SK-N-SH (cell line): ENCODE results near the gene CTBP2. TPM values are rescaled to one million over a fixed set of nuclear protein-coding genes. Genes with fewer than 3 reads are reported as not detected.

Source experiments
- CTCF ChIA-PET: fragments of 300-600, 350-600 bp; formaldehyde crosslinking; extraction: SDS; loops from one replicate; lab custom pipeline; 2021; lab: Yijun Ruan, JAX
- POLR2A ChIA-PET: fragments of 350-600 bp; sonication (Branson Sonifier 250); formaldehyde crosslinking; extraction: SDS; loops from one replicate; lab custom pipeline; 2020; ENCODE audit warnings: antibody characterized with exemption, inconsistent platforms; lab: Yijun Ruan, JAX
- DNase-seq: peaks from one replicate; pipeline ENCODE4 v3.0.0; 2012
- H2AFZ ChIP-seq: fragments of 200-600 bp; sonication (generic); 2 replicates; pipeline ENCODE4 v1.8.1; 2016; ENCODE audit warnings: antibody characterized with exemption, mild to moderate bottlenecking, low read depth
- H3F3A ChIP-seq: fragments of 200-600 bp; sonication (generic); replicated peaks from 2 replicates; pipeline ENCODE3; 2016; ENCODE audit warnings: antibody characterized with exemption, mild to moderate bottlenecking; ENCODE audit not compliant: insufficient read depth
- H3K27ac ChIP-seq, 2 experiments: fragments of 200-500 bp in 1 of 2; fragments of 200-600 bp in 1 of 2; sonication (Bioruptor generic) in 1 of 2; sonication (generic), shearing (Covaris generic) in 1 of 2; 2 replicates each; pipeline versions ENCODE4 v1.5.1 to v1.6.1; 2014 to 2016; ENCODE audit warnings: low read depth in 2 of 2, inconsistent platforms in 1 of 2, low read length in 1 of 2, mild to moderate bottlenecking in 1 of 2, mixed read lengths in 1 of 2
- H3K27me3 ChIP-seq: fragments of 200-600 bp; sonication (generic), shearing (Covaris generic); 2 replicates; pipeline ENCODE4 v1.6.1; 2016; ENCODE audit warnings: mixed run types; ENCODE audit not compliant: insufficient read depth
- H3K36me3 ChIP-seq, 2 experiments: fragments of 200-500 bp in 1 of 2; fragments of 200-600 bp in 1 of 2; sonication (Bioruptor generic) in 1 of 2; sonication (generic) in 1 of 2; replicated peaks in 1 of 2; 2 replicates each; pipeline versions ENCODE3 to v1.5.1; 2014 to 2016; ENCODE audit warnings: low read length in 1 of 2, mild to moderate bottlenecking in 1 of 2; ENCODE audit not compliant: insufficient read depth in 2 of 2, control insufficient read depth in 1 of 2
- H3K4me1 ChIP-seq, 2 experiments: fragments of 200-500 bp in 1 of 2; fragments of 200-600 bp in 1 of 2; sonication (Bioruptor generic) in 1 of 2; sonication (generic), shearing (Covaris generic) in 1 of 2; 2 replicates each; pipeline versions ENCODE4 v1.5.1 to v1.6.1; 2014 to 2016; ENCODE audit warnings: low read depth in 1 of 2, low read length in 1 of 2, mixed run types in 1 of 2; ENCODE audit not compliant: insufficient read depth in 2 of 2, control insufficient read depth in 1 of 2
- H3K4me2 ChIP-seq: fragments of 200-600 bp; sonication (generic), shearing (Covaris generic); 2 replicates; pipeline ENCODE4 v1.6.1; 2017; ENCODE audit warnings: mixed run types
- H3K4me3 ChIP-seq, 2 experiments: fragments of 200-500 bp in 1 of 2; fragments of 200-600 bp in 1 of 2; sonication (Bioruptor generic) in 1 of 2; sonication (generic), shearing (Covaris generic) in 1 of 2; 2 replicates each; pipeline versions ENCODE4 v1.5.1 to v1.8.1; 2014 to 2016; ENCODE audit warnings: low read depth in 2 of 2, inconsistent platforms in 1 of 2, low read length in 1 of 2, mild to moderate bottlenecking in 1 of 2, mixed read lengths in 1 of 2, moderate library complexity in 1 of 2
- H3K79me2 ChIP-seq: fragments of 200-600 bp; sonication (generic); 2 replicates; pipeline ENCODE4 v1.8.1; 2017; ENCODE audit warnings: mild to moderate bottlenecking; ENCODE audit not compliant: insufficient read depth
- H3K9ac ChIP-seq: fragments of 200-600 bp; sonication (generic); 2 replicates; pipeline ENCODE4 v1.6.1; 2017; ENCODE audit warnings: mixed run types
- H3K9me2 ChIP-seq: fragments of 200-600 bp; sonication (generic); 2 replicates; pipeline ENCODE4 v1.6.1; 2017; ENCODE audit warnings: mixed run types
- H3K9me3 ChIP-seq: fragments of 200-600 bp; sonication (generic); 2 replicates; pipeline ENCODE4 v1.6.1; 2017; ENCODE audit warnings: mixed run types, mild to moderate bottlenecking, moderate library complexity
- H4K20me1 ChIP-seq: fragments of 200-600 bp; sonication (generic); 2 replicates; pipeline ENCODE4 v1.6.1; 2017; ENCODE audit warnings: mild to moderate bottlenecking, mixed run types; ENCODE audit not compliant: insufficient read depth
- ELF1 ChIP-seq: IDR thresholded peaks from 2 replicates; pipeline ENCODE4 v1.4.0; 2012
- FOSL2 ChIP-seq: IDR thresholded peaks from 2 replicates; pipeline ENCODE4 v1.4.0; 2012; ENCODE audit warnings: low read depth, mild to moderate bottlenecking, moderate library complexity, borderline replicate concordance
- FOXM1 ChIP-seq: IDR thresholded peaks from 2 replicates; pipeline ENCODE4 v1.4.0; 2012; ENCODE audit warnings: low read depth, mild to moderate bottlenecking
- GABPA ChIP-seq: IDR thresholded peaks from 2 replicates; pipeline ENCODE4 v1.4.0; 2012; ENCODE audit warnings: low read depth, mild to moderate bottlenecking
- GATA2 ChIP-seq: sonication (generic); formaldehyde crosslinking; IDR thresholded peaks from 2 replicates; pipeline ENCODE4 v1.5.0; 2020; ENCODE audit warnings: mild to moderate bottlenecking, missing genetic modification reagents
- RAD21 ChIP-seq: IDR thresholded peaks from 2 replicates; pipeline ENCODE4 v1.6.1; 2012; ENCODE audit warnings: mild to moderate bottlenecking, low read length
- RXRA ChIP-seq: IDR thresholded peaks from 2 replicates; pipeline ENCODE4 v1.4.0; 2012; ENCODE audit warnings: low read depth, mild to moderate bottlenecking, borderline replicate concordance
- SIN3A ChIP-seq: IDR thresholded peaks from 2 replicates; pipeline ENCODE4 v1.6.1; 2012; ENCODE audit warnings: low read depth, mild to moderate bottlenecking, low read length, moderate library complexity, borderline replicate concordance
- SMC3 ChIP-seq: IDR thresholded peaks from 2 replicates; pipeline ENCODE4 v1.6.1; 2012; ENCODE audit warnings: low read depth, low read length, improper control_type of control experiment
- TAF1 ChIP-seq: IDR thresholded peaks from 2 replicates; pipeline ENCODE4 v1.6.1; 2012; ENCODE audit warnings: low read depth, mild to moderate bottlenecking, low read length, moderate library complexity, borderline replicate concordance
- TEAD4 ChIP-seq: IDR thresholded peaks from 2 replicates; pipeline ENCODE4 v1.4.0; 2012; ENCODE audit warnings: mild to moderate bottlenecking, borderline replicate concordance; ENCODE audit not compliant: insufficient read depth
- YY1 ChIP-seq: IDR thresholded peaks from 2 replicates; pipeline ENCODE4 v1.4.0; 2012; ENCODE audit warnings: low read depth, mild to moderate bottlenecking
- WGBS: methylation state at CpG from one replicate; pipeline ENCODE4 v1.1.6; 2017; ENCODE audit warnings: low lambda C conversion rate; 5-methylcytosine and 5-hydroxymethylcytosine counted together
- polyA plus RNA-seq, 3 experiments: library from polyadenylated mRNA; depleted of rRNA; stranded (reverse); fragments of >200 nt; gene quantifications; 2 replicates each; pipeline ENCODE4 v1.2.3, GENCODE V29; 2012
- TF ChIP-seq, protein P1 (sequence below): fragments of 200-600 bp; sonication (generic); IDR thresholded peaks from 2 replicates; pipeline ENCODE4 v1.6.1; 2017; ENCODE audit warnings: antibody characterized with exemption, mild to moderate bottlenecking, moderate library complexity
- TF ChIP-seq, protein P2 (sequence below): IDR thresholded peaks from 2 replicates; pipeline ENCODE4; 2012
- TF ChIP-seq, protein P3 (sequence below): fragments of 150-350 bp; IDR thresholded peaks from 2 replicates; pipeline ENCODE4 v1.6.1; 2017; ENCODE audit warnings: antibody characterized with exemption, low read length, low read depth, borderline replicate concordance
- TF ChIP-seq, protein P4 (sequence below): IDR thresholded peaks from 2 replicates; pipeline ENCODE4 v1.4.0; 2012; ENCODE audit warnings: low read depth
- TF ChIP-seq, protein P5 (sequence below): IDR thresholded peaks from 2 replicates; pipeline ENCODE4 v1.6.1; 2012; ENCODE audit warnings: mild to moderate bottlenecking, low read depth, low read length, moderate library complexity

CTBP2 gene
- polyA plus RNA-seq, 1 of the 3 experiments (the other 2 are of a cell fraction): 69.7 TPM

DNA sequence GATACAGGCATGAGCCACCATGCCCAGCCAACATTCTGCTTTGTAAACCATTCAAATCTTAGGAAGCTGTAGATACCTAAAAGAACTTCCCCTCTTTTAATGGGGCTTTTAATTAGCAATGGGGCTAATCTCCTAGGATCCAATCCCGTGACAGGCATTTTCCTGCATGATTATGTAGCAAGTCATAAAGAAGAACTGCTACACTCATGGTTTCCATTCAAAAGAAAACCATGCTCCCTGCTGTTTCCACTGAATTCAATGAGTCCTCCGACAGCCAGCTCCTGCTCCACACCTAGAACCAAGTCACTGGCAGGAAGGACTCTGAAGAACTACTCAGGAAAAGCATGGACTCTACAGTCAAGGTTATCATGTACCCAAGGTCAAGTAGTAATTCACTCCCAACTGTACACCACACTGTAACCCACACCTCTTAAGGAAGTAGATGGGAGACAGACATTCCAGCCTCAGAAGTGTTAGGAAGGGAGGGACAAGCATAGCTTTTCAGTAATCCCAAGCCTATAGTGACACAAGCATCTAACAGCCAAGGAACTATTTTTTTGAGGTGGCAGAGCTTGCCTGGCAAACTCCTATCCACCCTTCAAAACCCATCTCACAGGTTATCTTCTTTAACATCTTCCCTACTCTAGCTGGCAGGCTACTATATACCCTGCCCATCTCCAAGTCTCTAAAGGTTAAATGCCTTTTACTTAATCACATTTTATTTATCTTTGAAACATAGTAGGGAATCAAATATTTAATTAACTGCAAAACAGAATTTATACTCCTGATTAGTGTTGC lies 47.5 kb downstream of the CTBP2 start:
- CTCF ChIA-PET: no interaction called here
- TF ChIP-seq TAF1: no peak
- 0 out of 2 replicates have a peak, but pooled peaks have one; percentile 10 for TF ChIP-seq GATA2
- TF ChIP-seq SIN3A: no peak
- TF ChIP-seq, protein P1, sequence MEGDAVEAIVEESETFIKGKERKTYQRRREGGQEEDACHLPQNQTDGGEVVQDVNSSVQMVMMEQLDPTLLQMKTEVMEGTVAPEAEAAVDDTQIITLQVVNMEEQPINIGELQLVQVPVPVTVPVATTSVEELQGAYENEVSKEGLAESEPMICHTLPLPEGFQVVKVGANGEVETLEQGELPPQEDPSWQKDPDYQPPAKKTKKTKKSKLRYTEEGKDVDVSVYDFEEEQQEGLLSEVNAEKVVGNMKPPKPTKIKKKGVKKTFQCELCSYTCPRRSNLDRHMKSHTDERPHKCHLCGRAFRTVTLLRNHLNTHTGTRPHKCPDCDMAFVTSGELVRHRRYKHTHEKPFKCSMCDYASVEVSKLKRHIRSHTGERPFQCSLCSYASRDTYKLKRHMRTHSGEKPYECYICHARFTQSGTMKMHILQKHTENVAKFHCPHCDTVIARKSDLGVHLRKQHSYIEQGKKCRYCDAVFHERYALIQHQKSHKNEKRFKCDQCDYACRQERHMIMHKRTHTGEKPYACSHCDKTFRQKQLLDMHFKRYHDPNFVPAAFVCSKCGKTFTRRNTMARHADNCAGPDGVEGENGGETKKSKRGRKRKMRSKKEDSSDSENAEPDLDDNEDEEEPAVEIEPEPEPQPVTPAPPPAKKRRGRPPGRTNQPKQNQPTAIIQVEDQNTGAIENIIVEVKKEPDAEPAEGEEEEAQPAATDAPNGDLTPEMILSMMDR: no peak
- Histone ChIP-seq H3K27ac (no peak overlapping the region), H3K4me2 (no peak overlapping the region), H3K9me3 (no peaks in the 10 kb centered on the region), H3K79me2 (peaks cover 97% of the 10 kb centered on the region), H3K9me2 (no peaks in the 10 kb centered on the region), H3K4me1 (peaks cover 6 to 14% of the 10 kb centered on the region in 2 experiments; a peak in 3 of 4 replicates), H3K36me3 (peaks cover 19 to 28% of the 10 kb centered on the region in 2 experiments), H3K4me3 (no peak overlapping the region), H4K20me1 (peaks cover 90% of the 10 kb centered on the region), H2AFZ (no peak overlapping the region), H3F3A (no peaks in the 10 kb centered on the region), H3K9ac (no peak overlapping the region), H3K27me3 (no peaks in the 10 kb centered on the region)
- whole genome bisulfite sequencing: 100% methylated on average over 2 of the region's 2 CpGs
- no peak for DNase-seq
- POLR2A ChIA-PET: interaction anchor here (0.7 kb wide), 1 partner anchor 53 kb away, joined by 5 read pairs; no protein-coding TSS in a partner anchor

DNA sequence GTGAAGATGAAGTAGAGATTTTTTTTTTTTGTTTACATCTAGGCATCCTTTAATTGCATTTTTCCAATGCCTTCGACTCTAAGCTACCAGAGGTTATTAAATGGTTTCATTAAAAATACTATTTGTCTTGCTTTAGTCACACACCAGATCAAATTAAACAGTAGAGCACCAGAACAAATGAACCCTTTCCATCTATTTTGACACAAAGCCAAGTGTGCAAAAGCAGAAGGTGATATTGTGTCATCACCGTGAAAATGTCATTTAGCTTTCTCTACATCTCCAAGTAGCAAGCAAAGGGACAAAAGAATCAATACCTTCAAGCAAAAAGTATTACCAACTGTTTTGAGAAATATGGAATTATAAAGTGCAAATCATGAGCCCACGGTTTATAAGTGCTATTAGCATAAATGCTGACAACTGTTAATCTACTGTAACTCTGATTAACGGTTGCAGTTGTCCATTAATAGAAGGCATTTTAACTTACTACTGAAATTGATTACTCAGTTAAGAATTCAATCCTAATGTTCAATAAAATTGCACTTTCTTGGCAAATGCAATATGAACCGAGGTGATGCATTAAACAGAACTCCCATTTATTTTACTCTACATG lies 49.1 kb downstream of the CTBP2 start:
- Histone ChIP-seq H2AFZ (no peak overlapping the region), H3K4me3 (no peak overlapping the region), H3K27me3 (no peaks in the 10 kb centered on the region), H3K36me3 (peaks cover 27 to 42% of the 10 kb centered on the region in 2 experiments), H3F3A (no peaks in the 10 kb centered on the region), H3K9me2 (no peaks in the 10 kb centered on the region), H4K20me1 (peaks cover 90% of the 10 kb centered on the region), H3K4me1 (peaks cover 6 to 9% of the 10 kb centered on the region in 2 experiments; a peak in 2 of 4 replicates), H3K9me3 (no peaks in the 10 kb centered on the region), H3K4me2 (no peak overlapping the region), H3K9ac (no peak overlapping the region), H3K27ac (no peak overlapping the region), H3K79me2 (peaks cover 97% of the 10 kb centered on the region)
- ChIA-PET POLR2A (no interaction called here), CTCF (no interaction called here)
- TF ChIP-seq FOXM1 (no peak), GABPA (no peak), RXRA (no peak), YY1 (no peak), SMC3 (no peak), RAD21 (no peak), ELF1 (no peak), FOSL2 (no peak), TEAD4 (no peak)
- TF ChIP-seq, protein P2, sequence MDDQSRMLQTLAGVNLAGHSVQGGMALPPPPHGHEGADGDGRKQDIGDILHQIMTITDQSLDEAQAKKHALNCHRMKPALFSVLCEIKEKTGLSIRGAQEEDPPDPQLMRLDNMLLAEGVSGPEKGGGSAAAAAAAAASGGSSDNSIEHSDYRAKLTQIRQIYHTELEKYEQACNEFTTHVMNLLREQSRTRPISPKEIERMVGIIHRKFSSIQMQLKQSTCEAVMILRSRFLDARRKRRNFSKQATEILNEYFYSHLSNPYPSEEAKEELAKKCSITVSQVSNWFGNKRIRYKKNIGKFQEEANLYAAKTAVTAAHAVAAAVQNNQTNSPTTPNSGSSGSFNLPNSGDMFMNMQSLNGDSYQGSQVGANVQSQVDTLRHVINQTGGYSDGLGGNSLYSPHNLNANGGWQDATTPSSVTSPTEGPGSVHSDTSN: no peak
- TF ChIP-seq, protein P3, sequence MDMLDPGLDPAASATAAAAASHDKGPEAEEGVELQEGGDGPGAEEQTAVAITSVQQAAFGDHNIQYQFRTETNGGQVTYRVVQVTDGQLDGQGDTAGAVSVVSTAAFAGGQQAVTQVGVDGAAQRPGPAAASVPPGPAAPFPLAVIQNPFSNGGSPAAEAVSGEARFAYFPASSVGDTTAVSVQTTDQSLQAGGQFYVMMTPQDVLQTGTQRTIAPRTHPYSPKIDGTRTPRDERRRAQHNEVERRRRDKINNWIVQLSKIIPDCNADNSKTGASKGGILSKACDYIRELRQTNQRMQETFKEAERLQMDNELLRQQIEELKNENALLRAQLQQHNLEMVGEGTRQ: no peak
- TF ChIP-seq, protein P4, sequence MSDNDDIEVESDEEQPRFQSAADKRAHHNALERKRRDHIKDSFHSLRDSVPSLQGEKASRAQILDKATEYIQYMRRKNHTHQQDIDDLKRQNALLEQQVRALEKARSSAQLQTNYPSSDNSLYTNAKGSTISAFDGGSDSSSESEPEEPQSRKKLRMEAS: no peak
- TF ChIP-seq, protein P5, sequence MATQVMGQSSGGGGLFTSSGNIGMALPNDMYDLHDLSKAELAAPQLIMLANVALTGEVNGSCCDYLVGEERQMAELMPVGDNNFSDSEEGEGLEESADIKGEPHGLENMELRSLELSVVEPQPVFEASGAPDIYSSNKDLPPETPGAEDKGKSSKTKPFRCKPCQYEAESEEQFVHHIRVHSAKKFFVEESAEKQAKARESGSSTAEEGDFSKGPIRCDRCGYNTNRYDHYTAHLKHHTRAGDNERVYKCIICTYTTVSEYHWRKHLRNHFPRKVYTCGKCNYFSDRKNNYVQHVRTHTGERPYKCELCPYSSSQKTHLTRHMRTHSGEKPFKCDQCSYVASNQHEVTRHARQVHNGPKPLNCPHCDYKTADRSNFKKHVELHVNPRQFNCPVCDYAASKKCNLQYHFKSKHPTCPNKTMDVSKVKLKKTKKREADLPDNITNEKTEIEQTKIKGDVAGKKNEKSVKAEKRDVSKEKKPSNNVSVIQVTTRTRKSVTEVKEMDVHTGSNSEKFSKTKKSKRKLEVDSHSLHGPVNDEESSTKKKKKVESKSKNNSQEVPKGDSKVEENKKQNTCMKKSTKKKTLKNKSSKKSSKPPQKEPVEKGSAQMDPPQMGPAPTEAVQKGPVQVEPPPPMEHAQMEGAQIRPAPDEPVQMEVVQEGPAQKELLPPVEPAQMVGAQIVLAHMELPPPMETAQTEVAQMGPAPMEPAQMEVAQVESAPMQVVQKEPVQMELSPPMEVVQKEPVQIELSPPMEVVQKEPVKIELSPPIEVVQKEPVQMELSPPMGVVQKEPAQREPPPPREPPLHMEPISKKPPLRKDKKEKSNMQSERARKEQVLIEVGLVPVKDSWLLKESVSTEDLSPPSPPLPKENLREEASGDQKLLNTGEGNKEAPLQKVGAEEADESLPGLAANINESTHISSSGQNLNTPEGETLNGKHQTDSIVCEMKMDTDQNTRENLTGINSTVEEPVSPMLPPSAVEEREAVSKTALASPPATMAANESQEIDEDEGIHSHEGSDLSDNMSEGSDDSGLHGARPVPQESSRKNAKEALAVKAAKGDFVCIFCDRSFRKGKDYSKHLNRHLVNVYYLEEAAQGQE: no peak
- DNase-seq: no peak
- 80% methylated on average over 5 of the region's 5 CpGs for WGBS
